HEK293T (cell line): ENCODE data around the gene NDC1.
"Not testable (repeated sequence)": the region's sequence is repeated elsewhere in the genome, so short reads cannot be mapped to it uniquely, and the experiment has no call there.

Source experiments
- CTCF ChIA-PET: fragments of 350-600 bp; formaldehyde crosslinking; extraction: SDS; loops from one replicate; lab custom pipeline; 2021; ENCODE audit warnings: antibody characterized with exemption, inconsistent platforms; lab: Yijun Ruan, JAX
- POLR2A ChIA-PET: fragments of 350-600 bp; formaldehyde crosslinking; extraction: SDS; loops from one replicate; lab custom pipeline; 2020; ENCODE audit warnings: antibody characterized with exemption, inconsistent platforms; lab: Yijun Ruan, JAX
- DNase-seq: peaks from one replicate; pipeline ENCODE4 v3.0.0; 2012; ENCODE audit warnings: mixed read lengths; ENCODE audit errors: extremely low spot score
- ARNT ChIP-seq: fragments of 450-650 bp; IDR thresholded peaks from 2 replicates; pipeline ENCODE4 v1.6.1; 2017; ENCODE audit warnings: mild to moderate bottlenecking
- BHLHE40 ChIP-seq: fragments of 450-650 bp; IDR thresholded peaks from 2 replicates; pipeline ENCODE4 v1.6.1; 2016; ENCODE audit warnings: mild to moderate bottlenecking, moderate library complexity, borderline replicate concordance
- CTBP1 ChIP-seq: fragments of 450-650 bp; IDR thresholded peaks from 2 replicates; pipeline ENCODE4 v1.6.1; 2016; ENCODE audit warnings: borderline replicate concordance
- ELF4 ChIP-seq: fragments of 450-650 bp; IDR thresholded peaks from 2 replicates; pipeline ENCODE4 v1.6.1; 2017; ENCODE audit warnings: antibody characterized with exemption
- FOXA1 ChIP-seq: fragments of 450-650 bp; IDR thresholded peaks from 2 replicates; pipeline ENCODE4 v1.6.1; 2016; ENCODE audit warnings: mild to moderate bottlenecking
- FOXK2 ChIP-seq: fragments of 450-650 bp; IDR thresholded peaks from 2 replicates; pipeline ENCODE4 v1.6.1; 2016; ENCODE audit warnings: mild to moderate bottlenecking
- FOXM1 ChIP-seq: fragments of 450-650 bp; IDR thresholded peaks from 2 replicates; pipeline ENCODE4 v1.6.1; 2017; ENCODE audit warnings: mild to moderate bottlenecking, borderline replicate concordance
- HDGF ChIP-seq: fragments of 450-650 bp; IDR thresholded peaks from 2 replicates; pipeline ENCODE4 v1.6.1; 2017; ENCODE audit warnings: antibody characterized with exemption, borderline replicate concordance
- L3MBTL2 ChIP-seq: fragments of 450-650 bp; conservative IDR thresholded peaks from 2 replicates; pipeline ENCODE4 v1.6.1; 2016; ENCODE audit warnings: mild to moderate bottlenecking
- LEF1 ChIP-seq: fragments of 450-650 bp; IDR thresholded peaks from 2 replicates; pipeline ENCODE4 v1.6.1; 2017; ENCODE audit warnings: mild to moderate bottlenecking, borderline replicate concordance
- NFRKB ChIP-seq: fragments of 450-650 bp; IDR thresholded peaks from 2 replicates; pipeline ENCODE4 v1.6.1; 2016; ENCODE audit warnings: mild to moderate bottlenecking, moderate library complexity
- PKNOX1 ChIP-seq: fragments of 450-650 bp; IDR thresholded peaks from 2 replicates; pipeline ENCODE4 v1.6.1; 2016
- SP1 ChIP-seq: fragments of 450-650 bp; IDR thresholded peaks from 2 replicates; pipeline ENCODE4 v1.6.1; 2017
- SUZ12 ChIP-seq: fragments of 450-650 bp; IDR thresholded peaks from 2 replicates; pipeline ENCODE4 v1.6.1; 2016; ENCODE audit warnings: mild to moderate bottlenecking
- TARDBP ChIP-seq: fragments of 450-650 bp; IDR thresholded peaks from 2 replicates; pipeline ENCODE4 v1.6.1; 2016
- ZNF384 ChIP-seq: fragments of 450-650 bp; IDR thresholded peaks from 2 replicates; pipeline ENCODE4 v1.6.1; 2016

Gene NDC1

GRCh38 chr1:53837924-53838653, at the start of gene NDC1:
NDC1 (minus strand) TSS chr1:53838296; CDS start chr1:53838261, 35 bp downstream.
- peak; percentile 91 for DNase-seq
- ChIA-PET POLR2A (interaction anchor here (0.7 to 2.0 kb wide), 5 partner anchors 10 to 122 kb away, joined by 3 to 6 read pairs (median 5); no protein-coding TSS in a partner anchor), CTCF (interaction anchor here (0.6 to 0.7 kb wide), 2 partner anchors 23 to 52 kb away, joined by 3 read pairs; partner anchors contain the start of gene YIPF1)
- no peak for TF ChIP-seq FOXA1
- TF ChIP-seq SUZ12, result peak; percentile 95
- TF ChIP-seq LEF1, result peak; percentile 61; the same call in 1 of the 2 replicates
- TF ChIP-seq CTBP1, result peak; percentile 19; the same call in 1 of the 2 replicates
- no peak for TF ChIP-seq PKNOX1
- TF ChIP-seq L3MBTL2, result peak; percentile 93
- no peak for TF ChIP-seq SP1
- 0 out of 2 replicates have a peak, but pooled peaks have one; percentile 28 for TF ChIP-seq TARDBP
- no peak for TF ChIP-seq BHLHE40
- no peak for TF ChIP-seq FOXM1
- peak; percentile 97 for TF ChIP-seq ELF4
- TF ChIP-seq ARNT, result 0 out of 2 replicates have a peak, but pooled peaks have one; percentile 3
- no peak for TF ChIP-seq FOXK2

- POLR2A ChIA-PET, result interaction anchor here (1.8 kb wide), 1 partner anchor 62 kb away, joined by 4 read pairs; the partner anchor contains the start of genes IFT25 and LRRC42
- DNase-seq, CTCF ChIA-PET: not testable (repeated sequence)
Observed at GRCh38 chr1:53883600-53883999, 45.5 kb upstream of the NDC1 start.

- DNase-seq, CTCF ChIA-PET: not testable (repeated sequence)
- POLR2A ChIA-PET, result interaction anchor here (1.8 kb wide), 1 partner anchor 64 kb away, joined by 4 read pairs; the partner anchor contains the start of genes IFT25 and LRRC42
Observed at GRCh38 chr1:53881853-53882252, 43.8 kb upstream of the NDC1 start.

GRCh38 chr1:53878492-53879105, 40.5 kb upstream of the NDC1 start:
- TF ChIP-seq PKNOX1 (peak; percentile 32; the same call in 1 of the 2 replicates), TARDBP (no peak), FOXK2 (no peak), SP1 (no peak)
- POLR2A ChIA-PET, result interaction anchor here (1.2 to 1.5 kb wide), 2 partner anchors 67 to 70 kb away, joined by 3 to 5 read pairs; partner anchors contain the start of genes IFT25 and LRRC42
- peak; percentile 43 for DNase-seq
- CTCF ChIA-PET, result interaction anchor here (0.7 to 2.2 kb wide), 15 partner anchors 9 to 112 kb away, joined by 3 to 15 read pairs (median 3); partner anchors contain the start of genes IFT25 and YIPF1

GRCh38 chr1:53875150-53875549, 37.1 kb upstream of the NDC1 start:
- DNase-seq, CTCF ChIA-PET: not testable (repeated sequence)
- POLR2A ChIA-PET, result interaction anchor here (1.2 kb wide), 1 partner anchor 70 kb away, joined by 3 read pairs; the partner anchor contains the start of gene IFT25

GRCh38 chr1:53871773-53872484, 33.8 kb upstream of the NDC1 start:
- CTCF ChIA-PET, result interaction anchor here (0.6 to 3.1 kb wide), 4 partner anchors 10 to 88 kb away, joined by 4 to 8 read pairs (median 4); no protein-coding TSS in a partner anchor
- POLR2A ChIA-PET, result no interaction called here
- no peak for TF ChIP-seq CTBP1
- TF ChIP-seq TARDBP, result no peak
- no peak for TF ChIP-seq ARNT
- no peak for TF ChIP-seq SUZ12
- TF ChIP-seq FOXM1, result no peak
- TF ChIP-seq NFRKB, result no peak
- TF ChIP-seq FOXA1, result no peak
- TF ChIP-seq L3MBTL2, result no peak
- no peak for TF ChIP-seq ZNF384
- no peak for TF ChIP-seq BHLHE40
- TF ChIP-seq ELF4, result no peak
- TF ChIP-seq FOXK2, result no peak
- DNase-seq, result no peak

GRCh38 chr1:53871221-53871620, 33.1 kb upstream of the NDC1 start:
- ChIA-PET POLR2A (no interaction called here), CTCF (interaction anchor here (1.2 to 1.6 kb wide), 2 partner anchors 10 to 88 kb away, joined by 4 read pairs; no protein-coding TSS in a partner anchor)
- no peak for DNase-seq
- TF ChIP-seq SP1, result no peak
- TF ChIP-seq ARNT, result no peak
- no peak for TF ChIP-seq ELF4
- no peak for TF ChIP-seq LEF1
- no peak for TF ChIP-seq FOXK2
- TF ChIP-seq HDGF, result no peak
- no peak for TF ChIP-seq FOXA1
